Panc1 (cell line): ENCODE results near the gene ALK. TPM values are rescaled to one million over a fixed set of nuclear protein-coding genes. Genes with fewer than 3 reads are reported as not detected.

Source experiments
- ATAC-seq: fragments of 200-7000 bp; cut with Tn5 transposase; 2 replicates; pipeline ENCODE4 v1.9.1; 2020; ENCODE audit warnings: mild to moderate bottlenecking, moderate library complexity
- BruUV-seq: library from RNA; stranded (reverse); fragments of 400-500 nt; replicated peaks from 2 replicates; lab custom pipeline; 2021; lab: Mats Ljungman, UMichigan
- CTCF ChIA-PET: fragments of 300-600 bp; sonication (Branson Sonifier 250); formaldehyde crosslinking; loops from one replicate; lab custom pipeline; 2022; ENCODE audit warnings: antibody characterized with exemption; lab: Charles Lee
- POLR2A ChIA-PET: fragments of 300-600 bp; sonication (Branson Sonifier 250); formaldehyde crosslinking; loops from one replicate; lab custom pipeline; 2022; ENCODE audit warnings: antibody characterized with exemption; lab: Charles Lee
- DNase-seq: peaks from one replicate; pipeline ENCODE4 v3.0.0-alpha.2; 2010; ENCODE audit warnings: low read depth, low spot score
- H3K27ac ChIP-seq: 2 replicates; pipeline ENCODE4 v1.5.1; 2011; ENCODE audit warnings: mild to moderate bottlenecking, low read length, inconsistent platforms
- H3K27me3 ChIP-seq: fragments of 200-500 bp; sonication (Bioruptor generic); 2 replicates; pipeline ENCODE4 v1.6.0; 2014; ENCODE audit warnings: low read length, inconsistent platforms; ENCODE audit not compliant: control insufficient read depth, insufficient read depth
- H3K36me3 ChIP-seq: fragments of 200-500 bp; sonication (Bioruptor generic); 2 replicates; pipeline ENCODE4 v1.5.1; 2014; ENCODE audit warnings: inconsistent platforms, mild to moderate bottlenecking, low read length, moderate library complexity; ENCODE audit not compliant: control insufficient read depth, insufficient read depth
- H3K4me1 ChIP-seq: 2 replicates; pipeline ENCODE4 v1.5.1; 2011; ENCODE audit warnings: inconsistent platforms, mild to moderate bottlenecking, low read length, moderate library complexity; ENCODE audit not compliant: control insufficient read depth, insufficient read depth
- H3K4me3 ChIP-seq, 2 experiments: 2 replicates each; pipeline ENCODE4 v1.5.1; 2011 to 2012; ENCODE audit warnings: low read depth in 2 of 2, low read length in 2 of 2, mild to moderate bottlenecking in 2 of 2, inconsistent platforms in 1 of 2, moderate library complexity in 1 of 2
- H3K9me3 ChIP-seq: fragments of 200-500 bp; sonication (Bioruptor generic); 2 replicates; pipeline ENCODE4 v1.5.1; 2014; ENCODE audit warnings: low read depth, mild to moderate bottlenecking, inconsistent platforms, low read length, moderate library complexity; ENCODE audit not compliant: control insufficient read depth, insufficient read depth
- CTCF ChIP-seq: fragments of 450-650 bp; IDR thresholded peaks from 2 replicates; pipeline ENCODE4 v1.5.1; 2017; ENCODE audit warnings: mild to moderate bottlenecking
- POLR2AphosphoS5 ChIP-seq: IDR thresholded peaks from 2 replicates; pipeline ENCODE4 v1.6.1; 2012; ENCODE audit warnings: mild to moderate bottlenecking, low read depth, low read length, moderate library complexity
- REST ChIP-seq, 2 experiments: IDR thresholded peaks; 2 replicates each; pipeline ENCODE4 v1.6.1; 2011 to 2012; ENCODE audit warnings: low read depth in 2 of 2, control low read depth in 1 of 2, low read length in 1 of 2, mild to moderate bottlenecking in 1 of 2, moderate library complexity in 1 of 2; ENCODE audit not compliant: insufficient read depth in 1 of 2
- SIN3A ChIP-seq: IDR thresholded peaks from 2 replicates; pipeline ENCODE4 v1.6.1; 2012; ENCODE audit warnings: low read depth, mild to moderate bottlenecking, low read length, moderate library complexity, borderline replicate concordance; ENCODE audit not compliant: insufficient read depth
- TCF7L2 ChIP-seq: IDR thresholded peaks from 2 replicates; pipeline ENCODE4 v1.6.1; 2011; ENCODE audit warnings: mild to moderate bottlenecking, low read depth, low read length, inconsistent platforms
- in situ Hi-C: cut with HindIII; loops from 2 replicates; pipeline ENCODE4 v1.10.0; 2016; ENCODE audit warnings: low sequenced_read_pairs, low pct_unique_long_range_greater_than_20kb
- intact Hi-C: fragments of 100-400 bp; cut with micrococcal nuclease; formaldehyde crosslinking; loops from one replicate; pipeline ENCODE4 v1.10.0; 2022; ENCODE audit not compliant: unreplicated experiment
- total RNA-seq: library from RNA; stranded (reverse); gene quantifications from one replicate; pipeline ENCODE4 v1.2.1, GENCODE V29; 2021; ENCODE audit not compliant: unreplicated experiment

The ALK gene
- total RNA-seq, 1 experiment from 2014 or later = not detected

- H3K9me3 ChIP-seq = no peaks in the 10 kb centered on the region
- no peaks in the 10 kb centered on the region for H3K4me1 ChIP-seq
- ChIA-PET CTCF (no interaction called here), POLR2A (no interaction called here)
- ATAC-seq (no peak), DNase-seq (no peak)
- no TSS peak for BruUV-seq
- TF ChIP-seq SIN3A = no peak
- TF ChIP-seq POLR2AphosphoS5 = no peak
- no peak for TF ChIP-seq REST (IDR thresholded peaks at IDR 0.05; ENCODE audit: insufficient read depth in 1 of 2, low read depth in 2 of 2, low read length in 1 of 2)
- no peak overlapping the region for H3K27ac ChIP-seq
- no peak overlapping the region for H3K4me3 ChIP-seq
- in situ Hi-C loops (no loop called here), intact Hi-C loops (no loop called here)
- peaks cover 13% of the 10 kb centered on the region for H3K27me3 ChIP-seq
- no peaks in the 10 kb centered on the region for H3K36me3 ChIP-seq
These were observed 289.4 kb downstream of the ALK start for GRCh38 chr2:29632018-29632417.

GRCh38 chr2:29629495-29629894, 291.9 kb downstream of the ALK start:
- CTCF ChIA-PET = no interaction called here
- intact Hi-C loops = no loop called here
- no peak for DNase-seq

More at GRCh38 chr2:29629495-29629894, 291.9 kb downstream of the ALK start:
- H3K9me3 ChIP-seq = no peaks in the 10 kb centered on the region
- POLR2A ChIA-PET = no interaction called here
- peaks cover 13% of the 10 kb centered on the region for H3K27me3 ChIP-seq
- BruUV-seq = no TSS peak
- H3K27ac ChIP-seq = no peak overlapping the region
- no peaks in the 10 kb centered on the region for H3K36me3 ChIP-seq
- in situ Hi-C loops = no loop called here
- no peak for ATAC-seq
- no peak overlapping the region for H3K4me3 ChIP-seq
- TF ChIP-seq POLR2AphosphoS5 (no peak), CTCF (no peak), TCF7L2 (no peak), REST (IDR thresholded peaks at IDR 0.05; ENCODE audit: insufficient read depth in 1 of 2, low read depth in 2 of 2, low read length in 1 of 2) (no peak), SIN3A (no peak)
- no peaks in the 10 kb centered on the region for H3K4me1 ChIP-seq
